ENCODE results near the gene PRIMA1.

GRCh38 chr14:93720076-93720815 is 68.0 kb downstream of the PRIMA1 start:
- TF ChIP-seq CTCF (IDR thresholded peaks at IDR 0.05) (no peak), EZH2 (IDR thresholded peaks at IDR 0.05; ENCODE audit: borderline replicate concordance, insufficient read depth, low read depth, low read length, poor library complexity, severe bottlenecking) (no peak)
